T-cell (primary cell): ENCODE data around the gene GUCA2A. TPM values are rescaled to one million over a fixed set of nuclear protein-coding genes. Genes with fewer than 3 reads are reported as not detected.
A peak's percentile ranks its signal among the peaks of the same experiment; 100 is the strongest.

Experiments used
- ATAC-seq, 4 experiments: fragments of 200-7000 bp in 3 of 4; fragments of 150-1000 bp in 1 of 4; cut with Tn5 transposase; replicated peaks in 1 of 4; 1 replicate in 3 of 4; 2 replicates in 1 of 4; pipeline ENCODE4 v1.10.0; 2021; ENCODE audit warnings: moderate library complexity in 3 of 4, mild to moderate bottlenecking in 2 of 4, moderate number of reproducible peaks in 1 of 4
- CTCF ChIA-PET, 2 donors: fragments of 300-600 bp; sonication (Branson Sonifier 250); formaldehyde crosslinking; loops; one replicate each; lab custom pipeline; 2022; ENCODE audit warnings: antibody characterized with exemption in 2 of 2; lab: Charles Lee
- POLR2A ChIA-PET, 2 donors: fragments of 300-600 bp; sonication (Branson Sonifier 250); formaldehyde crosslinking; loops; one replicate each; lab custom pipeline; 2022; ENCODE audit warnings: antibody characterized with exemption in 2 of 2; lab: Charles Lee
- DNase-seq, 35 experiments: peaks; one replicate each; pipeline versions ENCODE4 v3.0.0 to v3.0.0-alpha.2; 2013 to 2023
- H3K27ac ChIP-seq: one replicate; pipeline ENCODE4 v1.5.1; 2013; ENCODE audit warnings: low read length
- H3K27me3 ChIP-seq, 2 experiments: replicated peaks in 1 of 2; 1 replicate in 1 of 2; 2 replicates in 1 of 2; pipeline versions ENCODE4 v1.6.1 to v1.7.0; 2013; ENCODE audit warnings: low read length in 1 of 2, mixed read lengths in 1 of 2; ENCODE audit not compliant: control insufficient read depth in 2 of 2, insufficient read depth in 2 of 2; ENCODE audit errors: extremely low read depth in 1 of 2
- H3K36me3 ChIP-seq, 2 donors: 1 replicate in 1 of 2; 2 replicates in 1 of 2; pipeline versions ENCODE4 v1.6.1 to v1.7.0; 2013; ENCODE audit warnings: low read length in 1 of 2; ENCODE audit not compliant: control insufficient read depth in 2 of 2, insufficient read depth in 1 of 2; ENCODE audit errors: extremely low read depth in 1 of 2
- H3K4me1 ChIP-seq, 2 experiments: 1 replicate in 1 of 2; 2 replicates in 1 of 2; pipeline versions ENCODE4 v1.6.1 to v1.7.0; 2013; ENCODE audit warnings: low read length in 2 of 2, mixed read lengths in 1 of 2; ENCODE audit not compliant: insufficient read depth in 2 of 2, control insufficient read depth in 1 of 2; ENCODE audit errors: extremely low read depth in 1 of 2
- H3K4me3 ChIP-seq, 2 donors: 1 replicate in 1 of 2; 2 replicates in 1 of 2; pipeline versions ENCODE4 v1.5.1 to v1.7.0; 2013; ENCODE audit warnings: mild to moderate bottlenecking in 2 of 2, low read length in 1 of 2, moderate library complexity in 1 of 2; ENCODE audit not compliant: control insufficient read depth in 1 of 2; ENCODE audit errors: extremely low read depth in 1 of 2
- H3K9me3 ChIP-seq: 2 replicates; pipeline ENCODE4 v1.7.0; 2013
- H3K27ac Mint-ChIP-seq, 2 donors: one replicate each; pipeline ENCODE4 v1.8.0; 2020 to 2021; ENCODE audit warnings: mild to moderate bottlenecking in 2 of 2, mixed read lengths in 2 of 2
- H3K27me3 Mint-ChIP-seq, 2 donors: one replicate each; pipeline ENCODE4 v1.8.0; 2021 to 2022; ENCODE audit warnings: mixed read lengths in 2 of 2
- H3K36me3 Mint-ChIP-seq: one replicate; pipeline ENCODE4 v1.8.0; 2021; ENCODE audit warnings: mixed read lengths
- H3K4me1 Mint-ChIP-seq, 3 donors: one replicate each; pipeline ENCODE4 v1.8.0; 2020 to 2022; ENCODE audit warnings: mixed read lengths in 3 of 3, mild to moderate bottlenecking in 1 of 3
- H3K4me3 Mint-ChIP-seq, 3 donors: one replicate each; pipeline ENCODE4 v1.8.0; 2020 to 2022; ENCODE audit warnings: mild to moderate bottlenecking in 3 of 3, mixed read lengths in 3 of 3, moderate library complexity in 3 of 3
- H3K9me3 Mint-ChIP-seq, 3 donors: one replicate each; pipeline ENCODE4 v1.8.0; 2020 to 2022; ENCODE audit warnings: mixed read lengths in 3 of 3
- WGBS: methylation state at CpG from one replicate; pipeline ENCODE4 v1.1.5; 2013; ENCODE audit warnings: missing lambda C conversion rate; ENCODE audit not compliant: insufficient coverage; 5-methylcytosine and 5-hydroxymethylcytosine counted together
- total RNA-seq, 35 experiments: library from RNA in 6 of 35; stranded (reverse) in 6 of 35; fragments of 120-200 nt in 1 of 35; gene quantifications; one replicate each; pipeline versions ENCODE4 v1.2.1 to v1.2.4 and lab custom pipeline; 2013 to 2026

The GUCA2A gene
- total RNA-seq, 5 donors from 2014 or later (not counting 1 experiment from before 2014, with no cell fraction given) = not detected

DNA sequence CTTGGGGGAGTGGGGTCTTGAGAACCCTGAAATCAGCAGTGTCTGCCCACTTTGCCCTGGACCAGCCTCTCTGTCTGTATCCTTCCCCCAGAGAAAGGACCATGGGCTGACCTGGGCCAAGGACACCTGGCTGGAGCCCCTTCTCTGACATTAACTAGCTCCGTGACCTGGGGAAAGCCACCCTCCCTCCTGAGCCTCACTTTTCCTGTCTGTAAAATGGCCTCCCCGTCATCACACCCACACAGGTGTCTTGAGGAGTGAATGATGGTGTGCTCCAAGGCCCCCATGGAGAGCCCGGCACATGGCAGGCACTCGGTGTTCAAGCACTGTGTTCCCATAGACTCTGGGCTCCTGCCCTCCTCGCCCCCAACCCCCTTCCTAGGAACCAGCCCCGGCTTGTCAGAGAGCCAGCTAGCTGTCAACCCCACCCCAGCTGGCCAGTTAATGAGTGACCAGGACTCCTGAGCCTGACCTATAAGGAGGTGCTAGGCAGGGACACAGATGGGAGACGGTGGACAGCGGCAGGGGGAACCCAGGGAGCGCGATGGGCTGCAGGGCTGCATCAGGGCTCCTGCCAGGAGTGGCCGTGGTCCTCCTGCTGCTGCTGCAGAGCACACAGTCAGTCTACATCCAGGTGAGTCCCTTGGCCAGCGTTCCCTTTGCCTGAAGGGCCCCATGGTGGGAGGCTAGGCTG is 11.5 kb downstream of the GUCA2A start, which contains the start of gene GUCA2B:
Gene GUCA2B, plus strand, starts transcription at position 504 of the 694 bp plus-strand sequence. Its CDS starts 41 bp downstream, at position 545.
- no peaks in the 10 kb centered on the region for H3K36me3 Mint-ChIP-seq
- H3K4me1 ChIP-seq = no peaks in the 10 kb centered on the region
- no peak within 1 kb of the TSS for H3K27ac ChIP-seq
- H3K4me3 Mint-ChIP-seq = no peak within 1 kb of the TSS
- peaks cover 0 to 16% of the 10 kb centered on the region in 2 experiments for H3K27me3 ChIP-seq
- H3K36me3 ChIP-seq = no peaks in the 10 kb centered on the region
- H3K4me3 ChIP-seq = no peak within 1 kb of the TSS
- H3K9me3 ChIP-seq = no peaks in the 10 kb centered on the region
- ChIA-PET CTCF (no interaction called here), POLR2A (interaction anchor here in 1 of 2 donors (0.6 kb wide), 1 partner anchor 146 kb away, joined by 3 read pairs; no protein-coding TSS in a partner anchor)
- H3K9me3 Mint-ChIP-seq = no peaks in the 10 kb centered on the region
- H3K27ac Mint-ChIP-seq = no peak within 1 kb of the TSS
- no peak for DNase-seq
- H3K4me1 Mint-ChIP-seq = peaks cover 6 to 8% (median 6%) of the 10 kb centered on the region in 3 donors
- WGBS = 88% methylated on average over 6 of the region's 12 CpGs
- peaks cover 6 to 18% of the 10 kb centered on the region in 2 donors for H3K27me3 Mint-ChIP-seq
- ATAC-seq = no peak

DNA sequence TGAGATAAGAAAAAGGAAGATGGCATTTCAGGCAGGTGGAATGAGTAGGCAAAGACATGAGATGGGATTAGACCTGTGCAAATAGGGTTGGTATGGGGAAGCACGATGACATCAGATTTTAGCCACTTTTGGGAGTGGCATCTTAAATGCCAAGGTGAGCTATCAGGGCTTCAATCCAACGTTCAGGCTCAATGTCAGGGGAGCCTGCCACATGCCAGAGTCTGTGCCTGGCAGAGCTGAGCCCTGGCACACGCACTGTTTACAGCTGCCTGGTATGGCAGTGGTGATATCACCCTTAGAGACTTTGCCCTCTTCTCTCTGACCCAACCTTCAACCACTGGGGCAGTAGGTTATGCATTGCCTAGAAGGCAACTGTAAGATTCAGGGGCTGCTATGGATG is 12.4 kb downstream of the GUCA2A start:
- Mint-ChIP-seq H3K4me3 (no peak overlapping the region), H3K27me3 (peaks cover 6 to 18% of the 10 kb centered on the region in 2 donors), H3K27ac (no peak overlapping the region), H3K4me1 (no peaks in the 10 kb centered on the region), H3K36me3 (no peaks in the 10 kb centered on the region), H3K9me3 (no peaks in the 10 kb centered on the region)
- WGBS = 69% methylated on average over 3 of the region's 3 CpGs
- Histone ChIP-seq H3K27ac (no peak overlapping the region), H3K36me3 (no peaks in the 10 kb centered on the region), H3K9me3 (no peaks in the 10 kb centered on the region), H3K27me3 (peaks cover 0 to 16% of the 10 kb centered on the region in 2 experiments), H3K4me1 (no peaks in the 10 kb centered on the region), H3K4me3 (no peak overlapping the region)
- ChIA-PET POLR2A (no interaction called here), CTCF (no interaction called here)
- ATAC-seq = no peak
- DNase-seq = no peak

- H3K27ac ChIP-seq = no peak overlapping the region
- no peaks in the 10 kb centered on the region for H3K36me3 ChIP-seq
- H3K27ac Mint-ChIP-seq = no peak overlapping the region
- no peaks in the 10 kb centered on the region for H3K9me3 ChIP-seq
- WGBS = 100% methylated on average over 4 of the region's 5 CpGs
- ChIA-PET CTCF (interaction anchor here in 1 of 2 donors (0.5 kb wide), 1 partner anchor 92 kb away, joined by 5 read pairs; no protein-coding TSS in a partner anchor), POLR2A (no interaction called here)
- H3K4me3 Mint-ChIP-seq = no peak overlapping the region
- H3K9me3 Mint-ChIP-seq = no peaks in the 10 kb centered on the region
- H3K27me3 ChIP-seq = peaks cover 0 to 30% of the 10 kb centered on the region in 2 experiments
- H3K27me3 Mint-ChIP-seq = peaks cover 6 to 18% of the 10 kb centered on the region in 2 donors
- ATAC-seq (no peak), DNase-seq (no peak)
- no peaks in the 10 kb centered on the region for H3K4me1 Mint-ChIP-seq
- H3K36me3 Mint-ChIP-seq = no peaks in the 10 kb centered on the region
- H3K4me1 ChIP-seq = no peaks in the 10 kb centered on the region
- H3K4me3 ChIP-seq = no peak overlapping the region
Measured at GRCh38 chr1:42150651-42151050, 13.9 kb downstream of the GUCA2A start.

DNA sequence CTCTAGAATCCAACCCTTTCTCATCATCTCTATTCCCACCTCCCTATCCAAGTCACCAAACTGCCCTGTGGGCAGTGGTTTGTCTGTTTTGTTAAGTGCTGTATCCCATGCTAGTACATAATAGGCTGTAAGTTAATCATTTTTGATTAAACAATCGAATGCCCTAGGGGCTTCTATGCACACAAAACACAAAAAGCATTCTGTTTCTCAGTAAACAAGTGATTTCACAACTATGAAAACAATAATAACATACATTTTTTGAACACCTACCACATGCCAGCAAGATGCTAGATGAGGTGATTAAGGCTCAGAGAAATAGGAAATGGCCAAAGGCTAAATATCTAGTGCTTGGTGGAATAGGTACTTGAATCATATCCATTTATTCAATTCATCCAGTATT is 16.4 kb downstream of the GUCA2A start:
- Mint-ChIP-seq H3K9me3 (no peaks in the 10 kb centered on the region), H3K27ac (no peak overlapping the region), H3K36me3 (no peaks in the 10 kb centered on the region), H3K4me1 (peaks cover 5% of the 10 kb centered on the region in 3 donors), H3K27me3 (peaks cover 6 to 28% of the 10 kb centered on the region in 2 donors), H3K4me3 (no peak overlapping the region)
- CTCF ChIA-PET = interaction anchor here in 1 of 2 donors (0.6 kb wide), 1 partner anchor 580 kb away, joined by 3 read pairs; no protein-coding TSS in a partner anchor
- ATAC-seq = no peak
- no peak overlapping the region for H3K27ac ChIP-seq
- no CpG with 5 or more reads among the region's 1 CpG for whole genome bisulfite sequencing
- H3K9me3 ChIP-seq = no peaks in the 10 kb centered on the region
- no peaks in the 10 kb centered on the region for H3K36me3 ChIP-seq
- peaks cover 0 to 33% of the 10 kb centered on the region in 2 experiments for H3K27me3 ChIP-seq
- no peaks in the 10 kb centered on the region for H3K4me1 ChIP-seq
- H3K4me3 ChIP-seq = no peak overlapping the region
- DNase-seq = no peak
- POLR2A ChIA-PET = no interaction called here

GRCh38 chr1:42146626-42147320 is 17.8 kb downstream of the GUCA2A start:
- no peak overlapping the region for H3K4me3 Mint-ChIP-seq
- DNase-seq = peak; percentile 25 to 73 (median 59)
- H3K27ac ChIP-seq = no peak overlapping the region
- peaks cover 6 to 8% (median 6%) of the 10 kb centered on the region in 3 donors for H3K4me1 Mint-ChIP-seq
- H3K4me3 ChIP-seq = no peak overlapping the region
- peaks cover 12 to 29% of the 10 kb centered on the region in 2 donors for H3K27me3 Mint-ChIP-seq
- 24% methylated on average over 11 of the region's 19 CpGs for WGBS
- H3K4me1 ChIP-seq = no peaks in the 10 kb centered on the region
- no peaks in the 10 kb centered on the region for H3K9me3 ChIP-seq
- ChIA-PET CTCF (no interaction called here), POLR2A (interaction anchor here in 1 of 2 donors (0.6 kb wide), 1 partner anchor 25 kb away, joined by 7 read pairs; no protein-coding TSS in a partner anchor)
- no peaks in the 10 kb centered on the region for H3K36me3 ChIP-seq
- H3K36me3 Mint-ChIP-seq = no peaks in the 10 kb centered on the region
- H3K27ac Mint-ChIP-seq = no peak overlapping the region
- ATAC-seq = peak; percentile 61 to 67 (median 62)
- H3K27me3 ChIP-seq = peaks cover 0 to 38% of the 10 kb centered on the region in 2 experiments
- H3K9me3 Mint-ChIP-seq = no peaks in the 10 kb centered on the region

DNA sequence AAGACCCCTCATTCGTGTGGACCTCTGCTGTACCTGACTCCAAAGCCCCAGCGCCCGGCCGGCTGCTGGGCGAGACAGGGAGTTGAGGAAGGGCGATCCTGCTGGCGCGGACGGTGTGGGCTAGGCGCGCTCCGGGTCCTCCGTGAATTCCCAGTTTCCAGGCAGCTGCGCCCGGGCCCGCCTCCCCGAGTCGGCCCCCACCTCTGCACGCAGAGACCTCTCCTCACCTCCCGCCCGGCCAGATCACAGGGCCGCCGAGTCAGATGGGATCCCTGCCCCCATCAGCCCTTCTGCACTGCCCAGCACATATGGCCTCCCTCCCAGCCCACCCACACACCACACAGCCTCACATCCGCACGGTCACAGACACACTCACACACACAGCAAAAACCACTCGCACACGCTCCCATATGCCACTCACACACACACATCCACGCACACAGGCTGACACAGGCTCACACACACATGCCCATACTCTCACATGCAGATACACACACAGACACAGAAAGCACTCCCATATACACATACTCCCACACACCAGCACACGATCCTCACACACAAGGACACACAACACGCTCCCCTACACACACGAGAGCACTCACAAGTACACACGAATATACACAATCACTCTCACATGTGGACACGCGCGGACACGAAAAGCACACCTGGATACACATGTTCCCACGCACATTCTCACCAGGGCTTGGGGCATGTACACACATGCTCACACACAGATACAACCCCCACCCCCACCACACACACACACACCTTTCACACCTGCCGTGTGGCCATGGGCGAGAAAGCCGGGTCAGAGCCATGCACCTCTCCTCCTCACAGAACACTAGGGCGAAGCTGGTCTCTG is 18.6 kb downstream of the GUCA2A start:
- WGBS = 64% methylated on average over 37 of the region's 41 CpGs
- ATAC-seq (no peak), DNase-seq (no peak)
- H3K27ac ChIP-seq = no peak overlapping the region
- Mint-ChIP-seq H3K9me3 (no peaks in the 10 kb centered on the region), H3K27me3 (peaks cover 12 to 28% of the 10 kb centered on the region in 2 donors), H3K4me3 (no peak overlapping the region), H3K27ac (no peak overlapping the region), H3K4me1 (peaks cover 6 to 8% (median 6%) of the 10 kb centered on the region in 3 donors), H3K36me3 (no peaks in the 10 kb centered on the region)
- no peaks in the 10 kb centered on the region for H3K4me1 ChIP-seq
- H3K27me3 ChIP-seq = peaks cover 0 to 38% of the 10 kb centered on the region in 2 experiments
- H3K36me3 ChIP-seq = no peaks in the 10 kb centered on the region
- H3K4me3 ChIP-seq = no peak overlapping the region
- ChIA-PET CTCF (no interaction called here), POLR2A (no interaction called here)
- H3K9me3 ChIP-seq = no peaks in the 10 kb centered on the region
